B cell (primary cell): ENCODE results near the gene CDHR3.

Experiments
- EZH2 ChIP-seq: IDR thresholded peaks from 2 replicates; pipeline ENCODE4 v1.6.1; 2012; ENCODE audit warnings: borderline replicate concordance, low read depth, mild to moderate bottlenecking, moderate library complexity, low read length; ENCODE audit not compliant: insufficient read depth, poor library complexity, severe bottlenecking
- TF ChIP-seq, protein P1 (sequence below): fragments of 200-600 bp; IDR thresholded peaks from one replicate; pipeline ENCODE4 v1.8.0; 2022; ENCODE audit warnings: antibody characterized with exemption, mild to moderate bottlenecking

DNA sequence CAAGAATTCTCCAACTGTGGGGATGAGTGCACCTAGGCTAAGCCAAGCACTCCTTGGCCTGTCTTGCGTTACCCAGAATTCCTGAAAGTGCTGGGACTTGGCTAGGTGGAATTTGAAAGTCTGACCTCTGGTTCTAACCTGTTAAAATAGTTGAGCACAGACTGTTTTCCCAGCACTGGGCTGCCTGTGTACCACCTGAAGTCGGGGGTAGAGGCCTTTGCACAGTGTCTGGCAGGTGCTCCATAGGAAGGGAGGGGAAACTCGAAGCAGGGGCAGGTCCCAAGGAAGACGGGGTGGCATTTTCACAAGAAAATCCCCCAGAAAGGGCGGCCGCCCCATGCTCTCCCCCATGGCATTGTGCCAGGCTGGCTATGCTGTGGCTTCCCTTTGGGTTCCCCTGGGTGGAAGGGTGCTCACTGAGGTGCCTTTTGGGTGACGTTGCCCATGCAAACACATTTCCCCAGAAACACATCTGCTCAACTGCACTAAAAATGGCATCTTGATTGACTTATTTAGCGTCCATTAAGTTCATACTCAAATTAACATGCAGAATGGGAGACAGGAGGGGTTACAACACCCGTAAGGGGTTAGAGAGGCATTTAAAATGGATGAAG, 86.2 kb downstream of the CDHR3 start:
- TF ChIP-seq, protein P1, sequence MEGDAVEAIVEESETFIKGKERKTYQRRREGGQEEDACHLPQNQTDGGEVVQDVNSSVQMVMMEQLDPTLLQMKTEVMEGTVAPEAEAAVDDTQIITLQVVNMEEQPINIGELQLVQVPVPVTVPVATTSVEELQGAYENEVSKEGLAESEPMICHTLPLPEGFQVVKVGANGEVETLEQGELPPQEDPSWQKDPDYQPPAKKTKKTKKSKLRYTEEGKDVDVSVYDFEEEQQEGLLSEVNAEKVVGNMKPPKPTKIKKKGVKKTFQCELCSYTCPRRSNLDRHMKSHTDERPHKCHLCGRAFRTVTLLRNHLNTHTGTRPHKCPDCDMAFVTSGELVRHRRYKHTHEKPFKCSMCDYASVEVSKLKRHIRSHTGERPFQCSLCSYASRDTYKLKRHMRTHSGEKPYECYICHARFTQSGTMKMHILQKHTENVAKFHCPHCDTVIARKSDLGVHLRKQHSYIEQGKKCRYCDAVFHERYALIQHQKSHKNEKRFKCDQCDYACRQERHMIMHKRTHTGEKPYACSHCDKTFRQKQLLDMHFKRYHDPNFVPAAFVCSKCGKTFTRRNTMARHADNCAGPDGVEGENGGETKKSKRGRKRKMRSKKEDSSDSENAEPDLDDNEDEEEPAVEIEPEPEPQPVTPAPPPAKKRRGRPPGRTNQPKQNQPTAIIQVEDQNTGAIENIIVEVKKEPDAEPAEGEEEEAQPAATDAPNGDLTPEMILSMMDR, result no peak
- TF ChIP-seq EZH2, result no peak
